GM12891 (cell line): ENCODE data around the gene GYPE.
"Not testable (repeated sequence)": the region's sequence is repeated elsewhere in the genome, so short reads cannot be mapped to it uniquely, and the experiment has no call there.

ENCODE experiments used
- PAX5 ChIP-seq: IDR thresholded peaks from 2 replicates; pipeline ENCODE4 v1.6.1; 2011; ENCODE audit warnings: low read length, moderate library complexity, mild to moderate bottlenecking; ENCODE audit not compliant: insufficient read depth, severe bottlenecking
- POLR2A ChIP-seq: IDR thresholded peaks from 2 replicates; pipeline ENCODE4 v1.6.1; 2011; ENCODE audit warnings: low read depth, low read length, control low read depth
- POLR2AphosphoS5 ChIP-seq: IDR thresholded peaks from 2 replicates; pipeline ENCODE4 v1.6.1; 2011; ENCODE audit warnings: low read depth, low read length, control low read depth
- POU2F2 ChIP-seq: IDR thresholded peaks from 2 replicates; pipeline ENCODE4 v1.6.1; 2011; ENCODE audit warnings: low read depth, mild to moderate bottlenecking, control low read depth, low read length, moderate library complexity
- TAF1 ChIP-seq: IDR thresholded peaks from 2 replicates; pipeline ENCODE4 v1.6.1; 2011; ENCODE audit warnings: low read depth, low read length, control low read depth

DNA sequence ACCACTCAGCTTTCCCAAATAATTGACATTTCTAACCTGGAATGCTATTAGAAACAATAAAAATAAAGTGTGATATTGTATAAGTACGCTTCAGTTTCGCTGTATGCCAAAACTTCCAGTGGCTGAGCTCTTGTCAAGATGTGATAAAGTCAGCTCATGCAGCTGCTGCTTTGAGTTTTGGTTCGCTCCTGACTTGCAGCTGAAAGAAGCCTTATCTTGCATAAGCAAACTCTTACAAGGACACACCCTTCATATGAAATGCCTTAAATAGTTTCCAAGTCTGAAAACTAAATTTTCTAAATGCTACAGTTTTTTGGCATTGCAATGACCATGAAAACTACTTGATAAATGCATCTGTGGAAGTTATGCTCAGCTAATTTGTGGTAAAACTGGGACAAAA is 17.2 kb downstream of the GYPE start:
- TF ChIP-seq POLR2A, POLR2AphosphoS5, POU2F2, PAX5, TAF1: not testable (repeated sequence)
